Measurements from ENCODE around the gene FAM131B. TPM values are rescaled to one million over a fixed set of nuclear protein-coding genes. Genes with fewer than 3 reads are reported as not detected.

FAM131B gene
- total RNA-seq, 4 donors from 2014 or later: 0.11 to 0.54 TPM; not detected in 2

- peaks cover 14 to 34% of the 10 kb centered on the region in 2 donors for H3K36me3 ChIP-seq
- H3K4me1 ChIP-seq: peaks cover 10 to 39% of the 10 kb centered on the region in 2 donors
- no peak overlapping the region for H3K4me3 ChIP-seq (replicated peaks in 1 of 3)
- H3K9me3 ChIP-seq: no peaks in the 10 kb centered on the region
- no peaks in the 10 kb centered on the region for H3K27me3 ChIP-seq
- 78 to 95% methylated on average over 9 of the region's 9 CpGs for WGBS, 2 donors
- TF ChIP-seq CTCF (IDR thresholded peaks at IDR 0.05): no peak
- TF ChIP-seq POLR2A (IDR thresholded peaks at IDR 0.05): no peak
- intact Hi-C loops (cut with DNase I): no loop called here
- DNase-seq: no peak
- H3K27ac ChIP-seq: peak overlapping the region in 2 of 3 donors; percentile 9 to 78
Observed at GRCh38 chr7:143390773-143391317, 28.3 kb upstream of the FAM131B start.

GRCh38 chr7:143390104-143390772 is 27.7 kb upstream of the FAM131B start:
- TF ChIP-seq CTCF (IDR thresholded peaks at IDR 0.05): no peak
- no peak for TF ChIP-seq POLR2A (IDR thresholded peaks at IDR 0.05)
- Histone ChIP-seq H3K36me3 (peaks cover 14 to 34% of the 10 kb centered on the region in 2 donors), H3K27ac (peak overlapping the region in 1 of 3 donors; percentile 9), H3K27me3 (no peaks in the 10 kb centered on the region), H3K9me3 (no peaks in the 10 kb centered on the region), H3K4me1 (peaks cover 10 to 43% of the 10 kb centered on the region in 2 donors), H3K4me3 (replicated peaks in 1 of 3) (no peak overlapping the region)
- no peak for DNase-seq
- 92% methylated on average over 10 of the region's 10 CpGs for WGBS, 2 donors
- intact Hi-C loops (cut with DNase I): no loop called here

- whole genome bisulfite sequencing, 2 donors: 87 to 93% methylated on average over 14 to 15 of the region's 15 CpGs
- intact Hi-C loops (cut with DNase I): loop anchor here (10.0 kb wide), 1 partner anchor 105 kb away; the partner anchor contains the start of genes CASP2 and TMEM139
- no peak for DNase-seq
- Histone ChIP-seq H3K9me3 (no peaks in the 10 kb centered on the region), H3K27me3 (no peaks in the 10 kb centered on the region), H3K36me3 (peaks cover 14 to 34% of the 10 kb centered on the region in 2 donors), H3K4me3 (replicated peaks in 1 of 3) (no peak overlapping the region), H3K4me1 (peaks cover 17 to 51% of the 10 kb centered on the region in 2 donors), H3K27ac (no peak overlapping the region)
- TF ChIP-seq CTCF (IDR thresholded peaks at IDR 0.05) (no peak), POLR2A (IDR thresholded peaks at IDR 0.05) (no peak)
Observed at GRCh38 chr7:143389316-143390103, 27.0 kb upstream of the FAM131B start.

- Histone ChIP-seq H3K9me3 (no peaks in the 10 kb centered on the region), H3K4me1 (peaks cover 26 to 59% of the 10 kb centered on the region in 2 donors), H3K4me3 (replicated peaks in 1 of 3) (no peak overlapping the region), H3K36me3 (peaks cover 14 to 34% of the 10 kb centered on the region in 2 donors), H3K27me3 (no peaks in the 10 kb centered on the region), H3K27ac (no peak overlapping the region)
- DNase-seq: no peak
- WGBS, 2 donors: 94 to 98% methylated on average over 15 to 28 of the region's 28 CpGs
- intact Hi-C loops (cut with DNase I): loop anchor here (10.0 kb wide), 1 partner anchor 104 kb away; the partner anchor contains the start of genes CASP2 and TMEM139
- TF ChIP-seq CTCF (IDR thresholded peaks at IDR 0.05): no peak
- no peak for TF ChIP-seq POLR2A (IDR thresholded peaks at IDR 0.05)
Observed at GRCh38 chr7:143388491-143389101, 26.1 kb upstream of the FAM131B start.

Data from thyroid gland (tissue), 4 donors.